ENCODE results near the gene GALK2.
"Not testable (repeated sequence)": the region's sequence is repeated elsewhere in the genome, so short reads cannot be mapped to it uniquely, and the experiment has no call there.

The GALK2 gene

DNA sequence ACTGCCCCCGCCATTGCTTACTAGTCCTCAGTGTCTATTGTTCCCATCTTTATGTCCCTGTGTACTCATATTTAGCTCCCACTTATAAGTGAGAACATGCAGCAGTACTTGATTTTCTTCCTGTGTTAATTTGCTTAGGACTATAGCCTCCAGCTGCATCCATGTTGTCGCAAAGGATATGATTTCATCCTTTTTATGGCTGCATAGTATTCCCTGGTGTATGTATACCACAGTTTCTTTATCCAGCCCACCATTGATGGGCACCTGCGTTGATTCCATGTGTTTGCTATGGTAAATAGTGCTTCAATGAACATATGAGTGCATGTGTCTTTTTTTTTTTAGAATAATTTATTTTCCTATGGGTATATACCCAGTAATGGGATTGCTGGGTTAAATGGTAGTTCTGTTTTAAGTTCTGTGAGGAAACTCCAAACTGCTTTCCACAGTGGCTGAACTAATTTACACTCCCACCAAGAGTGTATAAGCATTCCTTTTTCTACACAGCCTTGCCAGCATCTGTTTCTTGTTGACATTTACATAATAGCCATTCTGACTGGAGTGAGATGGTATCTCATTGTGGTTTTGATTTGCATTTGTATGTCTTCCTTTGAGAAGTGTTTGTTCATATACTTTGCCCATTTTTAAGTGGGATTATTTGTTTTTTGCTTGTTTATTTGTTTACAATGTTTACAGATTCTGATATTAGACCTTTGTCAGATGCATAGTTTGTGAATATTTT is 53.7 kb downstream of the GALK2 start:
- DNase-seq (ENCODE audit: low read depth, low spot score): no peak

DNA sequence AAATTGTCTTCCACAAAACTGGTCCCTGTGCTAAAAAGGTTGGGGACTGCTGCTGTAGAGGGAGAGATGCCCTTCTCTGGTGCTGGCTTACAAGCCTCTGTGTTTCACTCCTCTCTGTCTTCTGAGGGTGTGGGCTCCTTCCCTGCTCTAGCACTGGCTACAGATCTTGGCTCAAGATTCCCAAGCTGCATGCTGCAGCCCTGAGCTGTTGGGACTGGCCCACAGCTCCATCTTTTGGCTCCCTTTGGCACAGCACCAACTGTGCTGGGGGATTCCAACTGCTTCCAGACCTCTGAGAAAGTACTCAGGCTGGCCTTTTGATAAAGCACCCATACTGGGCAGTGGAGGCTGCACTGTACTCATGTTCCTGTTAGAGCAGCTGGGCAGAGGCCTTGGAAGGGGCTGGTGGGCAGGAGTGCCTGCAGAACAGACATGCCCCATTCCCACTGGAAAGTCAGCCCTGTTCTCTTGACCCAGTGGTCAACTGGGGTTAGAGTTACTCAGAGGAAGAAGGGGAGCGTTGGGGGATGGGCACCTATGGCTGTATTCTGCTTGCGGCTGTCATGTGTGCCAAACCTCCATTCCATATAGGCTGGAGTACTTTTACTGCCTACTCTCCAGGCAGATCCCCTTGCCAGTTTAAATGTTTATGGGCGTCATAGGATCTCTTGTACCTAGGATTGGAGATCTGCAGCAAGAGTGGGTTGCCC is 55.7 kb downstream of the GALK2 start:
- peak; percentile 46 for DNase-seq (ENCODE audit: low read depth, low spot score)

DNA sequence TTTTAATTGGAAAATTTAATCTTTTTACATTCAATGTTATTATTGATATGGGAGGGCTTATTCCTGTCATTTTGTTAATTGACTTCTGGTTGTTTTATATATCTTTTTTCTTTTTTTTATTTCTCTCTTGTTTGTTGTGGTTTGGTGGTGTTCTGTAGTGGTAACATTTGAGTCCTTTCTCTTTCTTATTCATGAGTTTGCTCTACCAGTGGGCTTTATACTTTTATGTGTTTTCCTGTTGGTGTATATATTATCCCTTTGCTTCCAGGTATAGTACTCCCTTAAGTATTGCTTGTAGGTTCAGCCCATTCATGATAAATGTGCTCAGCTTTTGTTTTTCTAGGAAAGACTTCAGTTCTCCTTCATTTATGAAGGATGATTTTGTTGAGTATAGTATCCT is 57.6 kb downstream of the GALK2 start:
- no peak for DNase-seq (ENCODE audit: low read depth, low spot score)

DNA sequence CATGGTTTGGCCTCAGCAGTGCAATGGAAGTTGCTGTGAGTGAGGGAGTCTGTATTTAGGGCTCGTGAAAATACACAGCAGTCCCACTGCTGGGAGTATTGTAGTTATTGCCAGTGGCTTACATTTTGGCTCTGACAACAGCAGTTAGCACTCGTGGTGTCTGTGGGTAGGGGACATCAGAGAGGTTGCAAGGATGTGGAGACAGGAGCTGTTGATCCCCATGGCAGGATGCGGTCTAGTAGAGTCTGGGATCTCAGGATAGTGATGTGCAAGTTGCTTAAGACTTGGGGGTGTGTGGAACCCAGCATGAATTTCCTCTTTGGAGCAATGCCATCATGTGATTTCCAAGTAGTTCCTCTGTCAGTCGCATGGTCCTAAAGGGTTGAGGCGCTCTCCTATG is 59.9 kb downstream of the GALK2 start:
- no peak for DNase-seq (ENCODE audit: low read depth, low spot score)

DNA sequence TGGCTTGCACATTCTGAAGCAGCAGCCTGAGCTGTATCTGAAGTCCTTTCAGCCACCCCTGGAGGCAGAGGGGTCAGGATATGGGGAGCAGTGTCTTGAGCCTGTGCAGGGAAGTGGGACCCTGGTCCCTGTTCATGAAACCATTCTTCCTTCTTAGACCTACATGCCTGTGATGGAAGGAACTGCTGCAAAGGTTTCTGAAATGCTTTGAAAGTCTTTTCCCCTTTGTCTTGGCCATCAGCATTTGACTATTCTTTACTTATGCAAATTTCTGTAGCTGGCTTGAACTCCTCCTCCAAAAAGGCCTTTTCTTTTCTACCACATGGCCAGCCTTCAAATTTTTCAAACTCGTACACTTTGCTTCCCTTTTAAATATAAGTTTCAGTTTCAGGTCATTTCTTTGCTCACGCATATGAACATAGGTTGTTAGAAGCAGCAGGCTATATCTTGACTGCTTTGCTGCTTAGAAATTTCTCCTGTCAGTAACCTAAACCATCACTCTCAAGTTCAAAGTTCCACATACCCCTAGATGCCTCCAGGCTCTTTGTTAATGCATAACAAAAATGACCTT is 62.3 kb downstream of the GALK2 start:
- no peak for DNase-seq (ENCODE audit: low read depth, low spot score)

DNA sequence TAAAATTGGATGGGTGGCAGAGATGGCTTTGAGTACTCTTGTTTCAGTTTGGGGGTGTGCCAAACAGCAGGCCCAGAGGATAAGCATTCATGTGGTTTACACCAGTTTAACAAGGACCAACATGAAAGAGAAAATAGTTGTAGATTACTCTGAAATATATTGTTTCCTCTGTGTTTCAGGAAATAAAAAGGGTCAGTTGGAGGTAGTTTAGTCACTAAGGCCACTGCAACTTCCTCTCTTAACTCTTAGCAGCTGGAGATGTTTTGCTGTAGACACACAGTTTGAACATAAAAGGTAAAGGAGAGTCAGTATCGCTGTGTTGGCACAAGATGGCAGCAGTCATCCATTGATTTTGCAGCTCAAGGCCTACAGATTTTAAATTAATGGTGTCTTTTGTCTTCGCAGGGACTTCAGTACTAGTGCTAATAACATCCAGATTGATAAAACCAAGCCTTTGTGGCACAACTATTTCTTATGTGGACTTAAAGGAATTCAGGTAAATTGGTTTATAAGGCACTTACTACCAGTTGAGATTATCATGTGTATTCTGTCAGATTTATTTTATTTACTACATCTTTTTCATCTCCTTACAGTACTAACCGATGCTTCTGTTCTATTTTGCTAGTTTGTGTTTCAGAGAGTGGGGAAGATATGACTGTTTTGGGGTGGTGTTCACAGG is 65.5 kb downstream of the GALK2 start:
- peak; percentile 59 for DNase-seq (ENCODE audit: low read depth, low spot score)

DNA sequence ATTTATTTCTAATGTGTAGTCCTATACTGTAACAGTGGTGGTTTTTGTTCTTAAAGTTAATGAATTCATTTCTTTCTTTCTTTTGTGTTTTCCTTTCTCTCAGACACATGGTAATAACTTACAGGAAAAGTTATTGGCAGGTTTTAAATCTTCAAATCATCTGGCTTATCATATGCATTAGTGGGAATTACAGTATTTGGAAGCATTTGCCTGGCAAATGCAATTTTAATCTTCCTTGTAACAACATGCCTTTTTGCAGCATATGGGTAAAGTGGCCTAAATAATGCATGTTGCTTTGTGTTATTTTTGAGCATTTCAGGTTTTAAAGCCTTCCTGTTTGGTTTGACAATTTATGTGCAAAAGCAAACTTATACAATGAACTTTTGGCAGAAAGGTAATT is 66.8 kb downstream of the GALK2 start:
- no peak for DNase-seq (ENCODE audit: low read depth, low spot score)

DNA sequence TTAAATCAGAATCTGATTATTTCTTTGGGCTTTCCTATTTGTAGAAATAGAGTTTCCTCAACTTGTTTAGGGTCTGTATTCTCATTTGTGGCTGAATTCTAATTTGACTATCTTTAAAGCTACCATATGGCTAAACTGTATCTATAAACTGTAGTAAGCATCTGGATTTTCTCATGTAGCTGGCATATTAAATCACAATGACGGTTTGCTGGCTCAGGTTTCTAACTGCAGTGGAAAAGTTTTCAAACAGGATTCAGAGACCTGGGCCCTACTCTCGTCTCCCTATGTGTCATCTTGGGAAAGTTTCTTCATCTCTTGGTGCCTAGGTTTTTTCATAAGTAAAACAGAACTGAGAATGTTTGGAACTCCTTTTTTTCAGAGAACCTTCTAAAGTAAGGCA is 68.3 kb downstream of the GALK2 start:
- no peak for DNase-seq (ENCODE audit: low read depth, low spot score)

DNA sequence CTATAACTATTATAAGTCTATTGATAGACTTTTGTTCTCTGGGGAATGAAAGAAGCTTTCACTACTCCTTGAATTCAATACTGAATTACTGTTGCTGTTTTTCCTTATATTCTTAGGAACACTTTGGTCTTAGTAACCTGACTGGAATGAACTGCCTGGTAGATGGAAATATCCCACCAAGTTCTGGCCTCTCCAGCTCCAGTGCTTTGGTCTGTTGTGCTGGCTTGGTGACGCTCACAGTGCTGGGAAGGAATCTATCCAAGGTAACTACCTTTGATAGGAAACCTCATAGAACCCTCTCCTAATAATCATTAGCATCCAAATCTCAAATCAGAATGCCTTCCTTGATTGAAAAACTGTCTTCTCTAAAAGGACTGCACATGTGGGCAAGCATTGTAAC is 69.1 kb downstream of the GALK2 start:
- no peak for DNase-seq (ENCODE audit: low read depth, low spot score)

DNA sequence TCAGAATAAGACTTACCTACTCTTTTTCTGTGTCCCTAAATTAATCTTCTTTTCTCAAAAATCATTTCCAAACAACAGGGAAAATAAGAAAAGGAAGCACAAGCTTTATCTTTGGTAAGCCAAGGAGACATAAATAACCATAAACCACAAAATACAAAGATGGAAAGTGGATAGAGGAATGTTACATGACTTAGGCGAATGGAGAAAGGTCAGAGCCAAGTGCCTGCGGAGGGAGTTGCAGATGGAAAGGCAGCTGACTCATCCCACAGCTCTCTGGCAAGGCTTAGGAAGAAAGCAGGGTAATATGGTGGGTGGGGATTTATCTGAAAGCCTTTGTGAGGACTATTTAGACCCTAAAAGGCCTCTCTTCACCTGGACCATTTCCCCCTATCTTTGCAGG is 72.8 kb downstream of the GALK2 start:
- DNase-seq (ENCODE audit: low read depth, low spot score): no peak

DNA sequence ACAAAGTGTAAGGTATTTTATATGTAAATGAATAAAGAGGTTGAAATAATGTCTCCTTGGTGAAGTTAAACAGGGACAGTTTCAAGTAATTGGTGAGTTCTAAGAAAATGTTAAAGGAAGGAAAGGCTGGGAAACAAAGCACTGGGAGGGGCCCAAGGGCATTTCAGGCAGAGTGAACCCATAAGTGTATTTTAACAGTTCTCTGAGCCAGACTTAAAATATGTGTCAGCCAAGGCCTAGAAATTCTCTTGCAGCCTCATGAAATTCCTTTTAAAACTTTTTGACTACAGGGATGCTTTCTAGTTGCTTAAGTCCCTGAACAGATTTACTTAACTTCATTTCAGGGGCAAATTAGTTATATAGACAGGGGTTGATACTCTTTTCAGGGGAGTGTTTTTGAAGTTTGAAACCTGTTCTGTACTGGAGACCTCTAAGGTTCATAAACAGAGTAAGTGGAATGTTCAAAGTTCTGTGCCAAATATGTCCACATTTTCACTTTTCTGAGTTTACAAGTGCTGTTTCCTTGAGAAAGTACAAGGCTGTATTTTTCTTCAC is 77.6 kb downstream of the GALK2 start:
- no peak for DNase-seq (ENCODE audit: low read depth, low spot score)

DNA sequence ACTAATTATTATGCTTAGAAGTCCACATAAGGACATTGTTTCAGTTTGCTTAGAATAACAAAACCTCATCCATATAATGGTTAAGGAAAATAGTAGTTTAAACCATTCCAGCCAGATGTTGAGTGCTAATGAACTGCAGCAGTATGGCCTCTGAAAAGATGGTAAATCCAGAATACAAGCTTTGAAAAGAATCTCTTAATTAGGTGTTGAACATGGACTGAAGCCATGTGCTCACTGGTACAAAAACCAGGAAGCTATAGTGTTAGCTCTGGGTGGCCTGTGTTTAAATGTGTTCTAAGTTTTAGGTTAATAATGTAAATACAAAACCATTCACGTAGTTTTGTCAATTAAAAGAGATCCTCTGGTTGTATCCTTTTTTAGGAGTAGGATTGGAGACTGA is 78.2 kb downstream of the GALK2 start:
- DNase-seq (ENCODE audit: low read depth, low spot score): no peak

DNA sequence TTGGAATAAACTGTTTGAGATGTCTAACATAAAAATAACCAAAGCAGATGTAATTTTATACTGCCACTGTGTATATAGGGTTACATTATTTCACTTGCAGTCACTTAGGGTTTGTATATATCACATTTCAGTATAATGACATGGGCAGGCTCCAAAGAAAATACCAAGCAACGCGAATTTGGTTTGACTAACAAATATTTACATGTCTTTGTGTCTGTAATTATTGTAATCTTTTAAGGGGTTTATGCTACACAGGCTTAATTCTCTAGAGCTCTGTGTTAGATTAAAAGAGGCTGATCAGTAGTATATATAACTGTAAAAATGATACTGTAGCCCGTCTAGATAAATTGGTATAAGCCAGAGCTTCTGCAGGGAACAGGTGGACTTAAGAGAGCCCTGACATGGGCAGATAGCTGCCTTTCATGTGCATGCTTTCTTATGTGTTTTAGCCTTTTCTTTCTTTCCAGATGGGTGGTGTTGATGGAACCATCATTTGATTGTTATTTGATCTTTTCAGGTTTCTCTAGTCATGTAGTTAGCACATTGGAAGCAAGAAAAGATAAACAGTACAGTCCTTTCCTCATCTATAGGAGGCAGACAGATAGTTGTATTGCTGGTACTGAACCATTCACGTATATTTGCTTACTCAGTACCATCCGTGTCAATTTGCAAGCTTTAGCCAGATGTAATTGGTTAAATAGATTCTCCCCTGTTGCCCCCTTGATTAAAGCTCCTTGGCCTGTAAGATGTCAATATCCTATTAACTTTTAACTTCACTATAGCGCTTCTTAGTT is 86.1 kb downstream of the GALK2 start:
- DNase-seq (ENCODE audit: low read depth, low spot score): no peak

DNA sequence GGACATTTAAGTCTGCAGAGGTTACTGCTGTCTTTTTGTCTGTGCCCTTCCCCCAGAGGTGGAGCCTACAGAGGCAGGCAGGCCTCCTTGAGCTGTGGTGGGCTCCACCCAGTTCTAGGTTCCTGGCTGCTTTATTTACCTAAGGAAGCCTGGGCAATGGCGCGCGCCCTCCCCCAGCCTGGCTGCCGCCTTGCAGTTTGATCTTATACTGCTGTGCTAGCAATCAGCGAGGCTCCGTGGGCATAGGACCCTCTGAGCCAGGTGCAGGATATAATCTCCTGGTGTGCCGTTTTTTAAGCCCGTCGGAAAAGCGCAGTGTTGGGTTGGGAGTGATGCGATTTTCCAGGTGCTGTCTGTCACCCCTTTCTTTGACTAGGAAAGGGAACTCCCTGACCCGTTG is 95.1 kb downstream of the GALK2 start:
- DNase-seq (ENCODE audit: low read depth, low spot score): not testable (repeated sequence)

DNA sequence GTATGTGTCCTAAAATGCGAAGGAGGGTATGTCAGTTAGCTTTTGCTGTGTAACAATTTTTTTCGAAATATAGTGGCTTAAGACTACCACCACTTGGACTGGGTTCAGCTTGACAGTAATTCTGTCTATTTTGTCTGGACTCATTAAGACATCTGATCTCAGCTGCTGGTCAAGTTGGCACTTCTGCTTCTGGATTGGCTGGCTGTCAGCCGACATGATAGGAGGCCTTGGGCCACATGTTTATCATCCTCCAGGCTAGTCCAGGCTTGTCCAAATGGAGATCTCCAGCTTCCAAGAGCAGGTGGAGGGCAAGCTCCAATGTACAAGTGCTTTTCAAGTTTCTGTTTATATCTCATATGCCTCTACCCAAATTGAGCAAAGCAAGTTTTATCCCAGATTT is 95.9 kb downstream of the GALK2 start:
- no peak for DNase-seq (ENCODE audit: low read depth, low spot score)

DNA sequence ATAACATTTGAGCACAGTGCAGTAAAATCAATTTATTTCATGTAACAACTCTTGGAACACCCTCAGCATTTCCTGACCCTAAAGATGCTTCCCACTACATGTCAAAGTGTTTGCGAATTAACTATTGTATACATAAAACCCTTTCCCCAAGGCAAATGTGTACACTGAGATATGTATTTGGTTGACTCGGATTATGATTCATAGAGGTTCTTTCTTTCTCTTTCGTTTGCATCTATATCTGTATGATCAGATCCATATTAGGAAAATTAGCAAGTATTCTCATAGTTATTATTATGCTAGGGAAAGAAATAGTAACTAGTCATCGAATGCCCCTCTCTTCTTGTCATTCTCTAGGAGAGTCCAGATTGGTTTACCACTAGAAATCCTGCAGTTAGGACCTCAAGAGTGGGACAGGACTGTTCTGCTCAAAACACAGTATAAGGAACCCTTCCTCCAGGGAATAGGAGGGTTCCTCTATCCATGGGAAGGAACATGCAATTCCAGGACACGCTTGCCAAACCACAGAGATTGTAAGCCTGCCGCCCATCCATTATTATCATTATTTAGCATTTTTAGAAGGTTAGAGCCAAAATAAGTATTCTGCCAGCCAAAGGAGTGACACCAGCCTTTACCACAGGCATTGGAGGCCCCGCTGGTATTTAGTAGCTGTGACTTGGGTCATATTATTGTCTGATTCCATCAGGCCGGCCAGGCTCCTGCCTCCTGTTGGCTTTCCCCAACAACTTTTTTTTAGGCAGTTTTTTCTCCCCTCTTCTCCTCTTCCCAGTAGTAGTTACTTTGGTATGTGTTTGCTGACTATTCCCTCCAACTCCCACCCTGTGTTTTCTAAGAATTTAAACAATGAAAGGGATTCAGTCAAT is 100.7 kb downstream of the GALK2 start:
- no peak for DNase-seq (ENCODE audit: low read depth, low spot score)

DNA sequence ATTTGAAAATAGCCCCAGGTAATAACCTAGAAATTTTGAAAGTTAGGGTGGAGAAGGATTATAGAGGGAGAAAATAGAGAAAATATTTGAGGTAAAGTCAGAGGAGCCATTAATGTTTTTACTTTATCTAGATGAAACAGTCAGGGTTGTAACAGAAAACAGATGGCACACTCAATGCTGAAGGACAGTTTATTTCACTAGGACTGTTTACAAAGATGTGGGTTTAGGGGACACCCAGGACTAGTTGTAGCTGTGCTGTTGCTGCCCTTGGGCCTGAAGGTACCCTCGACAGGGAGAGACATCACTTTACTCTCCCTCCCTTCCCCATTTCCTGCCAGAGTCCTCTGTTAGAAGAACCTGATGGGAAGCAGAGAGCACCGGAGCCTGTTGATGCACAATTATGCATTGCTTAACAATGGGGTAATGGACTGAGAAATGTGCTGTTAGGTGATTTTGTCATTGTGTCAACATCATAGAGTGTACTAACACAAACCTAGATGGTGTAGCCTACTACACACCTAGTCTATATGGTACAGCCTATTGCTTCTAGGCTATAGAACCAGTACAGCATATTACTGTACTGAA is 103.8 kb downstream of the GALK2 start:
- no peak for DNase-seq (ENCODE audit: low read depth, low spot score)

DNA sequence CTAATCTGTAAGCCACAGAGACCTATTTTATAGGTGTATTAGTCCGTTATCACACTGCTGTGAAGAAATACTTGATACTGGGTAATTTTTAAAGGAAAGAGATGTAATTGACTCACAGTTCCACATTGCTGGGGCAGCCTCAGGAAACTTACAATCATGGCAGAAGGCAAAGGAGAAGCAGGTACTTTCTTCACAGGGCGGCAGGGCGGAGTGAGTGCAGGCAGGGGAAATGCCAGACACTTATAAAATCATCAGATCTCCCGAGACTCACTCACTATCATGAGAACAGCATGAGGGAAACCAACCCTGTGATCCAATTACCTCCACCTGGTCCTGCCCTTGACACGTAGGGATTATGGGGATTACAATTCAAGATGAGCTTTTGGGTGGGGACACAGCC is 108.7 kb downstream of the GALK2 start:
- no peak for DNase-seq (ENCODE audit: low read depth, low spot score)

DNA sequence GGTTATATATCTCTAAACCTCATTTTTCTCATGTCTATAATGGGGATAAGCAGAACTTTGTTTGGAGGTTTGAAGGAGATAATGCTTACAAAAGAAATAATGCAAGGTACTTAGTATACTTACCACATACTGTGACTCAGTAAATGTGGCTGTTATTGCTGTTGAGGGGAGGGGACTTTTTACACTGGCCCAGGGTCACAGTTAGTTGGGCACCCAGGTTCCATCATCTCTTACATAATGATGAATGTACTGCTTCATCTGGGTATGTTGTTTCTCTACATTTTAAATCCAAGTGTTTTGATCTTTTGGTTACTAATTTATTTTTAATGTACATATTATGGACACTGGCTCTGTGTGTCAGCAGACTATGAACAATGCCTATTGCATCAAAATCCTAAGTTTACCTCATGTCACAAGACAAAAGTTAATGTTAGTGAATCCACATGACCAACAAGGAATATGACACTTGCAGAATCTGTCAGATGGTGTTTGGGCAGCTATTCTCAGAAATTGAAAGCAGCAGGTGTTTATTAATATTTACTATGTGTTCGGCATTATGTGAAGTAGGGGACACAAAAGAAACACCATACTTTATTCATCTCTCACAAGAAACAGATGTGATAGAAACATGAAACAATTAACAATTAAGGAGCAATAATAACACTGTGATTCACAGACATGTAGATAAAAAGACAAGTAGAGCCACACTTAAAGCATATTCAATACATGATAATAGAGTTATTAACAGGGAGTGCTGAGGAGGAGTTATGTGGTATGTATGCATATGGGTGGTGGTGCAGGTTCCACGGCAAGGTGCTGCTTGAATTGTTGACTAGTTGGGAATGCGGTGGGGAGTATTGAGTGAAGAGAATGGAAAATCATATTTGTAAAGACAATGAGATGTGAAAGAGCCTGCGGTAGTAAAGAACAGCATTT is 109.7 kb downstream of the GALK2 start:
- DNase-seq (ENCODE audit: low read depth, low spot score): no peak

All from brain pericyte (primary cell).